ENCODE results near the gene ARGFX.

The ARGFX gene

DNA sequence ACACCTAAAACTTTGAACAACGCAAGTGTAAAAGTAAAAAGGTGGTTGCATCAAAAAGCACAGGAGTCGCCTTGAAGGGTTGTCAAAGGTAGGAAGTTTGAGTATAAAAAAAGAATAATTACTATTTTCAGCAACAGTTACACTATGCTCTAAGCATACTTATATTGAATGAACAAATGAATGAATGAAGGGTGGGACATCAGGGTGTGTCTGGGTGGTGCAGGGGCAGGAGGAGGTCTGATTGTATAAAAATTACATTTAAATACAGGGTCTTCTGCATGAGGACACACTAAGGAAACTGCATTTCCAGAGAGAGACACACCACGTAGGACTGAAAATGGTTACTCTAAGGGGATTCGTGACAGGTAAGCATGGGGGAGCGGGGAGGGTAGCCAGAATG, at the start of gene ARGFX:
Gene ARGFX (plus strand): TSS at position 301 of the 400 bp plus-strand sequence. CDS start 2,765 bp downstream, outside the sequence.
- Histone ChIP-seq H3K9me3 (ENCODE audit: control insufficient read depth, insufficient read depth, low read length) (no peaks in the 10 kb centered on the region), H3K27me3 (ENCODE audit: control insufficient read depth, insufficient read depth, low read length) (no peaks in the 10 kb centered on the region), H3K27ac (ENCODE audit: low read length) (no peak within 1 kb of the TSS), H3K4me3 (ENCODE audit: low read length) (no peak within 1 kb of the TSS), H3K36me3 (ENCODE audit: control insufficient read depth, insufficient read depth, low read length) (no peaks in the 10 kb centered on the region), H3K4me1 (ENCODE audit: control insufficient read depth, insufficient read depth, low read length) (no peaks in the 10 kb centered on the region; the same call in 1 of the 2 replicates)
- WGBS (ENCODE audit: insufficient coverage, insufficient read length): no CpG with 5 or more reads among the region's 5 CpGs
- no peak for DNase-seq (ENCODE audit: low read depth, low spot score)

GRCh38 chr3:121517953-121518655, 49.6 kb upstream of the ARGFX start:
- no peak for DNase-seq (ENCODE audit: low read depth, low spot score)
- H3K36me3 ChIP-seq (ENCODE audit: control insufficient read depth, insufficient read depth, low read length): 0 out of 2 replicates have a peak, but pooled peaks cover 3% of the 10 kb centered on the region

DNA sequence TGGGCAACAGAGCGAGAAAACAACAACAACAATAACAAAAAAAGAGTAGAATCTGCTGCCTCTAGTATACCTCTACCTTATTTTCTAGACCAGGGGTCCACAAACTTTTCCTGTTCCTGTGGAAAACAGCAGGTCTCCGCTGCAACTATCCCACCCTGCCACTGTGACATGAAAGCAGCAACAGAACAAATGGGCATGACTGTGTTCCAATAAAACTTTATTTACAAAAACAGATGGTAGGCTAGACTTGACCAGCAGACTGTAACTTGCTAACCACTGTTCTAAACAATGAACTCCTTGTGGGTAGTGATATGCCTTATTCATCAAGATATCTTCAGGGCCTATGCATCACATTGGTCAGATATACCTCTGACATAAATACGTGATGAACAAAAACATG, 47.2 kb upstream of the ARGFX start:
- peaks cover 3% of the 10 kb centered on the region; the same call in 1 of the 2 replicates for H3K36me3 ChIP-seq (ENCODE audit: control insufficient read depth, insufficient read depth, low read length)
- no peaks in the 10 kb centered on the region for H3K9me3 ChIP-seq (ENCODE audit: control insufficient read depth, insufficient read depth, low read length)
- H3K4me3 ChIP-seq (ENCODE audit: low read length): no peak overlapping the region
- no peak for DNase-seq (ENCODE audit: low read depth, low spot score)
- H3K4me1 ChIP-seq (ENCODE audit: control insufficient read depth, insufficient read depth, low read length): no peaks in the 10 kb centered on the region
- H3K27me3 ChIP-seq (ENCODE audit: control insufficient read depth, insufficient read depth, low read length): no peaks in the 10 kb centered on the region
- no peak overlapping the region for H3K27ac ChIP-seq (ENCODE audit: low read length)
- WGBS (ENCODE audit: insufficient coverage, insufficient read length): no CpG with 5 or more reads among the region's 3 CpGs

More at GRCh38 chr3:121517953-121518655, 49.6 kb upstream of the ARGFX start:
- Histone ChIP-seq H3K9me3 (ENCODE audit: control insufficient read depth, insufficient read depth, low read length) (no peaks in the 10 kb centered on the region), H3K27me3 (ENCODE audit: control insufficient read depth, insufficient read depth, low read length) (no peaks in the 10 kb centered on the region), H3K4me1 (ENCODE audit: control insufficient read depth, insufficient read depth, low read length) (no peaks in the 10 kb centered on the region; the same call in 1 of the 2 replicates), H3K4me3 (ENCODE audit: low read length) (no peak overlapping the region), H3K27ac (ENCODE audit: low read length) (no peak overlapping the region)
- WGBS (ENCODE audit: insufficient coverage, insufficient read length): no CpG with 5 or more reads among the region's 5 CpGs

DNA sequence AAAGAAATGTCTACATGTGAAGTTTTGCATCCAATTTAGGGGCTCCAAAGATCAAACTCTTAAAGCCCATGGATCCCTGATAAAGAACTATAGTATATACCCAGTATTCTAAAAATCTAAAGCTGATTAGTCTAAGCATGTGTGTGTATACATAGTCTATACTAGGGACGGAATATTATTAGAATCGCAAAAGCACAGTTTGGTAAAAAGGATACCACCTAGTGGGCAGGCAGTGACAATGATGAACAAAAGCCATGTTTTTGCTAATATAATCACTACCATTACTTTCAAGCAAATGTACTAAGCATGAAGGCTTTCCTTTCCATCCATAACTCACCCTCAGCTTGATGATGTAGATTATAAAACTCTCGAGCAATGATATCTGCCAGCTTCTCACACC, 38.4 kb upstream of the ARGFX start:
- Histone ChIP-seq H3K36me3 (ENCODE audit: control insufficient read depth, insufficient read depth, low read length) (no peaks in the 10 kb centered on the region; the same call in 1 of the 2 replicates), H3K27ac (ENCODE audit: low read length) (no peak overlapping the region), H3K4me3 (ENCODE audit: low read length) (no peak overlapping the region), H3K27me3 (ENCODE audit: control insufficient read depth, insufficient read depth, low read length) (no peaks in the 10 kb centered on the region), H3K9me3 (ENCODE audit: control insufficient read depth, insufficient read depth, low read length) (no peaks in the 10 kb centered on the region), H3K4me1 (ENCODE audit: control insufficient read depth, insufficient read depth, low read length) (no peaks in the 10 kb centered on the region)
- DNase-seq (ENCODE audit: low read depth, low spot score): no peak
- no CpG with 5 or more reads among the region's 3 CpGs for WGBS (ENCODE audit: insufficient coverage, insufficient read length)

DNA sequence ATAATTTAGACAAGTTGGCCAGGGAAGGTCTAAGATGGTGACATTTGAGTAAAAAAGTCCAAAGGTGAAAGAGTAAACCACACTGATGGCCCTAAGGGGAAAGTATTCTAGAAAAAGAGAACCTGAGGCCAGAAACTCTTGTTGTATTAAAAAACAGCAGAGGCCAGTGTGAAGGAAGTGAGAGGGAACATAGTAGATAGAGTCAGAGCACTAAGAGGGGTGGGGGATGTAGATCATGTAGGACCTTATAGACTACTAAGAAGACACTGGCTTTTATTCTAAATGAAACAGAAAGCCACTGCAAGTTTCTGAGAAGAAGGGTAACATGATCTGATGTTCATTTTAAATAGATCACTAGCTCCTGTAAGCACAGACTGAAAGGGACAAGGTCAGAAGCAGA, 36.5 kb upstream of the ARGFX start:
- H3K4me3 ChIP-seq (ENCODE audit: low read length): no peak overlapping the region
- no peaks in the 10 kb centered on the region; the same call in 1 of the 2 replicates for H3K36me3 ChIP-seq (ENCODE audit: control insufficient read depth, insufficient read depth, low read length)
- H3K27me3 ChIP-seq (ENCODE audit: control insufficient read depth, insufficient read depth, low read length): no peaks in the 10 kb centered on the region

GRCh38 chr3:121542924-121543323, 24.8 kb upstream of the ARGFX start:
- H3K36me3 ChIP-seq (ENCODE audit: control insufficient read depth, insufficient read depth, low read length): peaks cover 8% of the 10 kb centered on the region; the same call in 1 of the 2 replicates
- no peak overlapping the region for H3K27ac ChIP-seq (ENCODE audit: low read length)
- no peak overlapping the region for H3K4me3 ChIP-seq (ENCODE audit: low read length)
- H3K9me3 ChIP-seq (ENCODE audit: control insufficient read depth, insufficient read depth, low read length): no peaks in the 10 kb centered on the region
- H3K4me1 ChIP-seq (ENCODE audit: control insufficient read depth, insufficient read depth, low read length): no peaks in the 10 kb centered on the region
- DNase-seq (ENCODE audit: low read depth, low spot score): no peak
- H3K27me3 ChIP-seq (ENCODE audit: control insufficient read depth, insufficient read depth, low read length): no peaks in the 10 kb centered on the region

More for the DNA sequence above, 36.5 kb upstream of the ARGFX start:
- Histone ChIP-seq H3K27ac (ENCODE audit: low read length) (no peak overlapping the region), H3K9me3 (ENCODE audit: control insufficient read depth, insufficient read depth, low read length) (no peaks in the 10 kb centered on the region), H3K4me1 (ENCODE audit: control insufficient read depth, insufficient read depth, low read length) (no peaks in the 10 kb centered on the region)
- no peak for DNase-seq (ENCODE audit: low read depth, low spot score)

GRCh38 chr3:121545049-121545573, 22.6 kb upstream of the ARGFX start:
- Histone ChIP-seq H3K36me3 (ENCODE audit: control insufficient read depth, insufficient read depth, low read length) (peaks cover 3% of the 10 kb centered on the region; the same call in 1 of the 2 replicates), H3K27ac (ENCODE audit: low read length) (no peak overlapping the region), H3K27me3 (ENCODE audit: control insufficient read depth, insufficient read depth, low read length) (no peaks in the 10 kb centered on the region), H3K4me3 (ENCODE audit: low read length) (peak overlapping the region; percentile 97), H3K4me1 (ENCODE audit: control insufficient read depth, insufficient read depth, low read length) (no peaks in the 10 kb centered on the region), H3K9me3 (ENCODE audit: control insufficient read depth, insufficient read depth, low read length) (no peaks in the 10 kb centered on the region)
- WGBS (ENCODE audit: insufficient coverage, insufficient read length): no CpG with 5 or more reads among the region's 18 CpGs
- DNase-seq (ENCODE audit: low read depth, low spot score): no peak

- no peaks in the 10 kb centered on the region for H3K4me1 ChIP-seq (ENCODE audit: control insufficient read depth, insufficient read depth, low read length)
These were observed 21.9 kb upstream of the ARGFX start, which contains the start of gene POLQ for GRCh38 chr3:121545574-121546455. Gene POLQ (minus strand): TSS chr3:121545988. CDS start chr3:121545877, 111 bp downstream.

DNA sequence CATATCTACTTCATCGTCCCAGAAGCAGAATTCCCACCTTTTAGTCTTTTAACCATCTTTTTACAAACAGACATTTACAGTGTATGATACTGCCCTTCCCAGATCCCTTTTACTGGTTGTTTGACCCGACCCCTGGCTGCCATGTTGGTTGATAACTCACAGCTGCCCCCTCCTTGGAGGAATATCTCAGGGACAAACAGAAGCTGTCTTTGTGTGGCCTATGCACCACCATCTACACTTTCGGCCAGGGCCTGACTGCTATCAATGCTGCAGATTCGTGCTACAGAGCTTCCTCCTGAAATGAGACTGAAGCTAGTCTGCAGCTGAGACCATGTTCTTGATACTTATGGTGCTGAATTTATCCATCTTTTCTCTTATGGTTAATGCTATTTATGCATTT, 15.4 kb upstream of the ARGFX start:
- no peak overlapping the region for H3K27ac ChIP-seq (ENCODE audit: low read length)
- H3K36me3 ChIP-seq (ENCODE audit: control insufficient read depth, insufficient read depth, low read length): no peaks in the 10 kb centered on the region
- WGBS (ENCODE audit: insufficient coverage, insufficient read length): no CpG with 5 or more reads among the region's 4 CpGs
- no peak overlapping the region for H3K4me3 ChIP-seq (ENCODE audit: low read length)
- DNase-seq (ENCODE audit: low read depth, low spot score): no peak
- H3K9me3 ChIP-seq (ENCODE audit: control insufficient read depth, insufficient read depth, low read length): no peaks in the 10 kb centered on the region
- H3K27me3 ChIP-seq (ENCODE audit: control insufficient read depth, insufficient read depth, low read length): no peaks in the 10 kb centered on the region
- no peaks in the 10 kb centered on the region for H3K4me1 ChIP-seq (ENCODE audit: control insufficient read depth, insufficient read depth, low read length)

More at GRCh38 chr3:121545574-121546455, 21.9 kb upstream of the ARGFX start, which contains the start of gene POLQ:
- no peaks in the 10 kb centered on the region for H3K9me3 ChIP-seq (ENCODE audit: control insufficient read depth, insufficient read depth, low read length)
- H3K4me3 ChIP-seq (ENCODE audit: low read length): peak within 1 kb of the TSS; percentile 97
- peaks cover 3% of the 10 kb centered on the region; the same call in 1 of the 2 replicates for H3K36me3 ChIP-seq (ENCODE audit: control insufficient read depth, insufficient read depth, low read length)
- no peak within 1 kb of the TSS for H3K27ac ChIP-seq (ENCODE audit: low read length)
- H3K27me3 ChIP-seq (ENCODE audit: control insufficient read depth, insufficient read depth, low read length): no peaks in the 10 kb centered on the region
- no CpG with 5 or more reads among the region's 42 CpGs for WGBS (ENCODE audit: insufficient coverage, insufficient read length)
- DNase-seq (ENCODE audit: low read depth, low spot score): peak; percentile 68

GRCh38 chr3:121552797-121553196, 15.0 kb upstream of the ARGFX start:
- WGBS (ENCODE audit: insufficient coverage, insufficient read length): no CpG with 5 or more reads among the region's 3 CpGs
- Histone ChIP-seq H3K27ac (ENCODE audit: low read length) (no peak overlapping the region), H3K36me3 (ENCODE audit: control insufficient read depth, insufficient read depth, low read length) (no peaks in the 10 kb centered on the region), H3K4me3 (ENCODE audit: low read length) (no peak overlapping the region), H3K4me1 (ENCODE audit: control insufficient read depth, insufficient read depth, low read length) (no peaks in the 10 kb centered on the region), H3K9me3 (ENCODE audit: control insufficient read depth, insufficient read depth, low read length) (no peaks in the 10 kb centered on the region), H3K27me3 (ENCODE audit: control insufficient read depth, insufficient read depth, low read length) (no peaks in the 10 kb centered on the region)
- DNase-seq (ENCODE audit: low read depth, low spot score): no peak
